COR-L47 (cell line): ENCODE results near the gene RHOH.

Experiments used
- DNase-seq: peaks from one replicate; lab custom pipeline; 2025; lab: John Stamatoyannopoulos, UW

RHOH gene

DNA sequence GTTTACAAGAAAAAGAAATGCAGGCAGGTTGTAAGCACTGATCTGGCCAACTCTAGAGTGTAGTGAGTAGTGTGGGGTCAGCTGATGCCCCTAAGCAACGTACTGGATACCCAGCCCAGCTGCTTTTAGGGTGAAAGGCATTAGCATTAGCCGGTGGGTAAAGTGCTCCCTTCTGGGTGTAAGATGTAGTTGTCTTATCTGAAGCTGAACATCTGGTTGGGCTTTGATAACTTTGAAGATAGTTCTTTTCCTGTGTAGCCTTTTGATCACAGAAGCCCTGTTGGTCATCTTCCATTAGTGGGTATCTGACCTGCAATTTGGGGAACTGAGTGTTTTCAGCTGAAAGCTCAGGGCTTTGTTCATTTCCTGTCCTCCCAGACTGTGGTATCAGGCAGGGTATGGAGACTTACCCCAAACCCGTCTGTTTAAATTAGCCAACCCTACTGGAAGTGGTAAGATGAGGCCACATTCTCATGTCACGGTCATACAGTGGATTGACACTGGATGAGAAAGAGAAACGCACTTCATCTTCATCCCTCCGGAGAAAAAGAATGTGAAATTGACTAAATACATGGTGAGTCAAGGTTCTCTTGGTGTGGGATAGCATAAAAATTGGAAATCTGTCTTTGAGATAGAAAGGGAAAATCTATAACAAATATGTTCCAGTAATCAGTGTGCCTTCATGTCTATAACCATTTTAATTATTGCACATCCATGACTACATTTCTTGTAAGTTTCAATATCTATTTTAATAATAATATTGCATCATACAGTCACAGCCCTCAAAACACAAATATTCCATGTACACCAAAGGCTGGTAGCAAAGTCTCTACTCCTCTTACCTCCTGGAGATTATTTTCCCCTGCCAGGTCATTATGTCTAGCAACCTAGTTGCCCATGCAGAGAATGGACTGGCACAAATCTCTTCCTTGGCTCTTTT is 8.7 kb downstream of the RHOH start:
- DNase-seq = no peak

DNA sequence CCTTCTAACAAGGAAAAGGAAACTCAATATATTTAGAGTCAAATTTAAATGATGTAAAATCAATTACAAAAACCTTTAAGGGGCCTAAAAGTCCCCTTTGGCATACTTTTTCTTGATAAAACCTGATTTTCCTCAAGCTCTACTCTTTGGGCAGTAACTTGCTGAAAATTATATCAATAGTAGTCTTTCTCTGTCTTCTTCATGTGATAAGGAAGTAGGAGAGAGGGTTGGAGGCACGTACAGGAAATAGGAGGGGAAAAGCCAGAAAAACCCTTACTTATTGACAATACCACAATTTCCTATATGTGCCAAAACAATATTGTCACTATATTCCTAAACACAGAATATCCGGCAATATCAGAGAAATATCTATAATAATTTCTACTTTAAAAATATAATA is 9.6 kb downstream of the RHOH start:
- no peak for DNase-seq

DNA sequence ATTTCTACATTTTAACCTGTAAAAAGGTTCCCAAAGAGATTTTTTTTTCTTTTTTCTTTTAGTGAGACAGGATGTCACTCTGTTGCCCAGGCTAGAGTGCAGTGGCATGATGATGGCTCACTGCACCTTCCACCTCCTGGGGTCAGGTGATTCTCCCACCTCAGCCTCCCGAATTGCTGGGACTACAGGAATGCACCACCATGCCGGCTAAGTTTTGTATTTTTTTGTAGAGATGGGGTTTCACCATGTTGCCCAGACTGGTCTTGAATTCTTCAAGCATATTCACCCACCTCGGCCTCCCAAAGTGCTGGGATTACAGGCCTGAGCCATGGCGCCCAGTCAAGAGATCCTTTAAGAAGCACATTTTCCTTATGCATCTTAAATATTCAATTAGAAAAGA is 12.6 kb downstream of the RHOH start:
- no peak for DNase-seq

DNA sequence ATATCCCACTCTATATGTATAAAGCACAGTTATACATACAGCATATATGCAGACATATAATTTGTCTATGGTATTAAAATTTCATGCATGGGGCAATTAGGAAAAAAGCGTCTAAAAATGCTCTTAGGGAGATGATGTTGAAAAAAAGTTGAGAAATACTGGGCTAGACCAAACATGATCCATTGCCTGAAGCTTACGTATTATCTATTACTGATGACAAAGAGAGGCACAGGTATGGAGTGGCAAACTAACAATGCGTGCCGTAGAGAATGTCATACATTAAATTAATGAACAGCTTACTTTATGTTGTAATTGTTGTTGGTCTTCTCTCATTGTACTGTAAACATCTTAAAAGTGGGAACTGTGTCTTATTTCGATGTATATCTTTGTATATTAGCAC is 13.9 kb downstream of the RHOH start:
- DNase-seq = no peak

DNA sequence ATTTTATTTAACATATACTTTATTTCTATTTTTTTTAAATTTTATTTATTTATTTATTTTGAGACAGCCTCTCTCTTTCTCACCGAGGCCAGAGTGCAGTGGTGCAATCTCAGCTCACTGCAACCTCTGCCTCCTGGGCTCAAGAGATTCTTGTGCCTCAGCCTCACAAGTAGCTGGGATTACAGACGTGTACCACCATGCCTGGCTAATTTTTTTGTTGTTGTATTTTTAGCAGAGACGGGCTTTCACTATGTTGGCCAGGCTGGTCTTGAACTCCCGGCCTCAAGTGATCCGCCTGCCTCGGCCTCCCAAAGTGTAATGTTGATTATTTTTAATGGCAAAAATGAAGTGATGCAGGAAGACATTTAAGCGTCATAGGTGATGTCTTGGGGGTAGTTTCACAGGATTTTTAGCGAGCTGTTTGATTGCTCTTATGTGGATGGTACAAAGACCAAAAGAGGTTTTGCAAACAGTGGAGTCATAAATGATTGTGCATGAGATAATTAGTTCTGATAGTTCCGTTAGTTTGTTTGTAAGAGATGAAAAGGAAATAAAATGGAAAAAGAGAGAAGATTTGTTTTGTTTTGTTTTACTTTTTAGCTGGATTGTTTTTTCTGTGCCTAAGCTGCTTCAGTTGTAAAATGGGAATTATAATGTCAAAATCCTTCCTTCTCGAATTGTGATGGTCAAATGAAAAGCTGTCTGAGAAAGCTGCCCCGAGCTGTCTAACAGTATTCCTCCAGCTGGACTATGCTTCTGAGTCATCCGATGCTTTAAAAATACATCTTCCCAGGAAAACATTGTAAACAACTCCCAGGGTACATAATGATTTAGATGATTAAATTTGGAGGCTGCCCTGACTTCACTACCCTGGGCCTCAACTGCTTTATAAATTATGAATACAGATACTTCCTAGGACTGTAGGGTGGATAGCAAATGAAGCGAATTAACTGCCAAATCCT is 14.7 kb downstream of the RHOH start:
- no peak for DNase-seq

DNA sequence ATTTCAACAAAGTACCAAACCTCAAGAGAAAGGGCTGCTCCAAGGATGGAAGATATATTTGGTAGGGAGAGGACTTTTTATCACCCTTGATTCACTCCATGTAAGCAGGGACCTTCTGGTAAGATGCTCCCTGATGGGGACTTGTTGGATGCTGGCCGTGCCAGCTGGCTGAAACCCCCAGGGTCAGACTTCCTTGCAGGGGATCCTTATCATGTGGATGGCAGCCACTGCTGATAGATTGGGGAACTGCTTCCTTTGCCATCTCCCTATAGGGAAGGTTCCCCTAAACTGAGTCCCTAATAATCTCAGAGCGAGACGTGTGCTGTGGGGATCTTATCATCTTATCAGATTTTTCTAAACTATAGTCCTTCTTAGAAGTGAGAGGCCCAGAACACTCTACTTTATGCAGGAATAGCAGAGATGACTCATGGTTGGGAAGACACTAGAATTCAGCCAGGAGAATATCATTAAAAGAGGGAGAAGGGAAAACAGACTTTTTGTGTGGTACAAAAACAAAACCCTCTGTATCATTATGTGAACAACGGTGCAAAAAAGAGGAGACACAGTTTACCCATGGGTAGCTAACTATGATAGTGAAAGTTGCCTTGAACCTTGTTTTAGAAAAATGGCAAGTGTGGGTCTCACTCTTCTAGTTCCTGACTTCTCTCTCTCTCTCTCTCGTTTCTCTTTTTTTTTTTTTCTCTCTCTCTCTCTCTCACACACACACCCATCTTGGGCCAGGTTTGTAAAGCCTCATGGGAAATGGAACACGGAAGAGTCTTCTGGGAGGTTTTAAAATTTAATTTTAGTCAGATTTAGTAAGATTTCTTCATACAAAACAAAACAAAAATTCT is 16.1 kb downstream of the RHOH start:
- no peak for DNase-seq

DNA sequence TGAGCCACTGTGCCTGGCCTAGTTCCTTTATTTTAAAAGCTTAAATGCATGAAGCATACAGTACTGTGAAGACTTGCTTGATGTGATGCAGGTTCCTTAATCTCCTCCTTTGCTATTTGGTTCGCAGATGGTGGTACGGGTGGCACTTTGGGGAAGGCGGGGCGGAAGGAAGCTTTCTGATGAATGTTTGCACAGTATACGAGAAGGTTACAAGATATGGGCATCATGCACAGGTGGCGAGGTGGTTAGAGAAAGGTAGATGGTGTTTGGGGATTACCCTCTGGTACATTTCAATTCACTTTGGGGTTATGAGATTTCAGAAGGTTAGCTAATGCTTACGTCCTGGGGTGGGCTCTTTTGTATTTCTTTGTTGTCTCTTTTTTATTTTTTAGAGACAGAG is 17.2 kb downstream of the RHOH start:
- DNase-seq = no peak

DNA sequence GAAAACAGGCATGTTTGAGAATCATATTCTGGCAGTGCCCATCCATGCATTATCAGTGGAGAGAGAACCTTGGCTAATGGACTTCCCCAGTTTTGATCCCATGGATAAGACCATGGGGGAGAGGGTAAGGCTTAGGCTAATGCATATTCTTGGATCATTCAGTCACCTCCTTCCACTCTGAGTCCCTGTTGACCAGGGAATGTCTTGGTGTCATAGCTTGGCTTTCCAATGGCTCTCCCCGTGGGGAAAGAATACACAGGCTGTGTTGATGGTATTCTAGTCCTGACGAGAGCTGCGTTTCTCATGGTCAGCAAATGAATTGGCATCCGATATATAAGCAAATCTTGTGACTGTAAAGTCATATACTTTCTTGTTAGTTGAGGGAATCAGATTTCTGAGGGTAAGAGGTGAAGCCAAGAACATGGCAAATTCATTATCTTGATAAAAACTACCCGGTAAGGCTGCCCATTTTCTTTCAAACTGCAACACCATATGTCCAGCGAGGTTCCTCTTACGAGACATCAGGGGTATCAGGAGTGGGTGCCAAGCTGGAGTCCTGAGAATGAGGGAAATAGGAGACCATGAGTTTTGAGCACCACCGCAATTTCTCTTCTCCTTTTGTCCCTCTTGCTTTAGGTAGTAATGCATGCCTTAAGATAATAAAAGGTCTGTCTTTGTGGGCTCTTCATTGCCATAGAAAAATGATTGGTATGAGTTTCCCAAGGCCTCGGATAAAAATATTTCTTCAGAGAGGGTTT is 18.0 kb downstream of the RHOH start:
- no peak for DNase-seq

DNA sequence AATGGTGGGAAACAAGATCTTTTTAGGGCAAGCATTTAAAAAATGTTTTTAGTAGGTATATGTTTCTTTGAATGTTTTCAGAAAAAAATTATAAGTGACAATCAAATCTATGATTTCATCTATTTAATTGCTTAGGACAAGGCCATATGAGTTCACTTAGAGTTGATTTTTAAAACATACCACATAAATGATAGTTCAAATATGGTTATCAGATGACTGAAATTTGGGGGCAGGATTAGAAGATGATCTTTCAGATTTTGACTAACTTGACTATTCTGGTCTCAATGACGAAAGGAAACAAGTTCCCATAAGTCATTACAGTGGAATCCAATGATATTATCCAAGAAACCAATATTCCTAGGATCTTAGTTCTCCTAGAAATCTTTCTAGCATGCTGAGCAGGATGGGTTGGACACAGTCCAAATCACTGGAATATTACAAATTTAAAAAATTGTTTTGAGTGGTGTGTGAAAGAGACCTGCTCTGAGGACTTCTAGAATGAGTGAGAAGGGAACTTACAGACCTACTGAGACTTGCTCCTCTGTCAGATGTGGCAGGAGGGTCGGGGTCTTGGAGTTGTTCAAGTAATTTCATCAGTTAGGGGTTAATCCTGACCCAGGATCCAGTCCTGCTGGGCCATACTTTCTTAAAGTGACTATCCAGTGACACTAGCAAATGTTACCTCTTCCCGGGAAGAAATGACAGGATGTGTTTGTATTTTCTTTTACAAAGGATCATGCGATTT is 20.0 kb downstream of the RHOH start:
- DNase-seq = no peak

DNA sequence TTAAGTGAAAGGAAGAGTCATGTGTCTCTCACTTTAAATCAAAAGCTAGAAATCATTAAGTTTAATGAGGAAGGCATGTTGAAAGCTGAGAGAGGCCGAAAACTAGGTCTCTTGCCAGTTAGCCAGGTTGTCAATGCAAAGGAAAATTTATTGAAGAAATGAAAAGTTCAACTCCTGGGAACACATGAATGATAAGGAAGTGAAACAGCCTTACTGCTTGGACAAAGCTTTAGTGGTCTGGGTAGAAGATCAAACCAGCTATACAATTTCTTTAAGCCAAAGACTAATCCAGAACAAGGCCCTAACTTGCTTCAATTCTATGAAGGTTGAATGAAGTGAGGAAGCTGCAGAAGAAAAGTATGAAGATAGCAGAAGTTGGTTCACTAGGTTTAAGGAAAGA is 24.9 kb downstream of the RHOH start:
- no peak for DNase-seq

DNA sequence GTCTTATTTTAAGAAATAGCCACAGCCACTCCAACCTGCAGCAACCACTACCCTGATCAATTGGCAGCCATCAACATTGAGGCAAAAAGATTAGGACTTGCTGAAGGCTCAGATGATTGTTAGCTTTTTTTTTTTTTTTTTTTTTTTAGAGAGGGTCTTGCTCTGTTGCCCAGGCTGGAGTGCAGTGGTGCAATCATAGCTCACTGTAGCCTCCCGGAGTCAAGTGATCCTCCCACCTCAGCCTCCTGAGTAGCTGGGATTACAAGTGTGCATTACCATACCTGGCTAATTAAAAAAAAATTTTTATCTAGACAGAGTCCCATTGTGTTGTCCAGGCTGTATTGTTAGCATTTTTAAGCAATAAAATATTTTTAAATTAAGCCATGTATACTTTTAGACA is 26.5 kb downstream of the RHOH start:
- DNase-seq = no peak

DNA sequence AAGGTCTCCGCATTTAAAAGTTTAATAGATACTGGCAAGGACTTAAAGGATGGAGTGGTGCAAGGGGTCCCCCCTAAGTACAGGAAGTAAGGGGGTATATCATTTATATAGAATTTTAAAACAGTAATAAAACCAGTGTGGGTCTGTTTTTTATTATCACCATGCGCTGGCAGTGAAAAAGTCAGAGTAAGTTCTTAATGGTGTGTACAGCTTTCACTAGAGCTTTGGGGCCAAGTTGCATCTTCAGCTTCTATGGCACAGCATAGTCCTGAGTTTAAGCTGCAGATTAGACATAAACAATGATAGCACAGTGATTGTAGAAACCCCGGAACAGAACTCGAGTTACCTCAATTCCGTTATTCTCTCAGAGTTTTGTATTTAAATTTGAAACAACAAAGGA is 27.6 kb downstream of the RHOH start:
- DNase-seq = no peak

DNA sequence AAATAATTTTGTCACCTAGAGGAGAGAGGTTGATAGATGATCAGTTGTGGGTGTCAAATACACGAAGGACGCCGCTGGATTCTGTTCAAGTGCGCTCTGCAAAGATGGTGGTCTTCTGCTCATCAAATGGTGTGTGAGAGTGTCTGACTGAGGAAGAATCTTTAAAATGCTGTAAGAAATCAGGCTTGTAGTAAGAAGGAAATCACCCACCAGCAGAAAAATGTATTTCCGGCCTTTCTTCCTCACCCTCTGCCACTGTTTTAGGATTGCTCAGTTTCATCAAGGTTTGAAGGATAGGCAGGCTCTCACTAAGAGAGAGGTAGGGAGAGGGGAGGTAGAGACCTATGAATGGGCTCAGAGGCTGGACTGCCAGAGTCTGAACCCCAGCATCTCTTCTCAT is 28.7 kb downstream of the RHOH start:
- no peak for DNase-seq

DNA sequence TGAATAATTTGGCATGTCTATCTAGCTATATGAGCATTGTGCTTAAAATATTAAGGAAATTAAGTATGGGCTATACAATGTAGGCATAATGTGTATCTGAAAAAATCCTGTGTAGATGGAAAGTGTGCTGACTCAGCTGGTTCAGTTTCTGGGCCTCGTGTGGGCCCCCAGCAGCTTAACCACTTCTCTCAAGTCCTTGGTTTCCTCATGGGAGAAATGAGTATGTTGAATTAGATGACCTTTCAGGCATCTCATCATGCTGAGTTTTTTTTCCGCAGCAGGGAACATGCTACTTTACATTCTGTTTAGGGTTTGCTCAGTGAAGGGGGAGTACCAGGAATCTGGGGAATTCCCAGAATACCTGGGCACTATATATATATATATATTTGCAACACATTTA is 30.5 kb downstream of the RHOH start:
- no peak for DNase-seq

DNA sequence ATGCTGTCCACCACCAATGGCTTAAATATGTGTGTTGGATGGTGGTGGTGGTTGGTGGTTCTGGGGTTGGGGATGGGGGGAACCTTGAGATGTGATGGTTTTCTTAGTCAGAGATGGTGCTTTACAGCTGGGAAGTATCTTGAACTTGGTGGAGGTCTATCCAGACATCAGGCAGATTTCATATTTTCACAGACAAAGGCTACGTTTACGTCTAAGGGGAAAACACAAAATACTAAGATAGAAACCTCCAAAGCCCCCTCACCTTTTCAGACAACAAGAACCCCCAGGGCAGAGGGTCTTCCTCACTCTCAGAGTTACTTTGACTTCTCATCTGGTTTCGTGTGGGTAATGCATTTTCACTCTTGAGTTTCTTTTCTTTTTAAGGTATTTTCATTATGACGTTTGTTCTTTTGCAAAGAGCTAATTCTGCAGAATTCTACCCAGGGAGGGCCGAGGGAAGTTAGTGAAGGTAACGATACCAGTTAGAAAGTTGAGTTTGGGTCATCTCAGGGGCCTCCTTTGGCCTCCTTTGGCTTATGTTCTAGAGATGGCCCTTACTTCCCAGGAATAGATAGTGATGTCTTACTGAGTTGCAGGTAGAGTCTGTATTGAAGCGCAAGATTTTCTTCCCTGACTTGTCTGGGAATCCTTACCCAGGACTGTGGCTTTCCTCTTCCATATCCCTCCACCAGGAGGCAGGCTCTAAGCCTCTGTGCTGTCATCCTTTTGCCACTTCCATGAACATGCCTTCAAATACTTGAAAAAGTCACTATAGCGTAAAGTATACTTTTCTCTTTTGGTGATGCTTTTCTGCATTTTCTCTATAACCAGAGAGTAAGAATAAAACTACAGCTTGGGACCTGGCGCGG is 31.9 kb downstream of the RHOH start:
- DNase-seq = no peak

DNA sequence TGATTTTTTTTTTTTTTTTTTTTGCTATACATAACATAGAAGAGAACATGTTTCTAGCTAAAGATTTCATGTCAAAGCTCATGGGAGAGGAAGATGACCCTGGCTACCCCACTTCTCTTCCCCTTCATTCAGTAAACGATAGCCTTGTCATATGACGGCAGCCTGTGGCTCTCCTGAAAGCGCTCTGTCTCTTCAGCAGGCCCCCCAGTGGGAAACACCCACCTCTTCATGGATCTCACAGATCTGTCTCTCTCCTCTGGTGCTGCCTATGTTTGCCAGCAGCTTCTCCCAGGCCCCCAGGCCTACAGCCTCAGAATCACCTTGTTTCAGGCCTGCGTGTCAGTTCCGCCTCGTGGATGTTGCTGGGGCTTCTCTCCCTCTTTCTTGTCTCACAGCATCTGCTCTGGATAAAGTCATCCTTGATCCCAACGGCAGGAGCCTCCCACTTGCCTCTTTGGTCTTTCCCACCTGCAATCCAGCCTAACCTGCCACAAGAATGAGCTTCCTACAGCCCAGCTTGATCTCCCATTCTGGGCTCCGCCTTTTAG is 34.6 kb downstream of the RHOH start:
- DNase-seq = no peak

DNA sequence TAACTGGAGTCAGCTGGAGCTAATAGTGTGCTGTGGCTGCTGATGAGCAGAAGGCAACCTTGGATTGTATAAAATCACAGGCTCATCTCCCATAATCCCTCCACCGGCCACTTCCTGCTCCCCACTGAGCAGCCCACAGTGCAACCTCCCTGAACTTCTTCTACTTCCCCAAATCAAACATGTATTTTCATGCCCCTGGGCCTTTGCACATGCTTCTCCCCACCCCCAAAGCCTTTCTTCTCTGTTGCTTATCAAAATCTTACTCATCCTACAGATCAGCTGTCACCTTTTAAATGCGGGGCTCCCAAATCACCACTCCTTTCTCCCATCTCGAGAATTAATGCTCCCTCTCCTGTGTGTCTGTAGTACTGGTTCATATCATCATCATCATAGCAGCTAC is 35.8 kb downstream of the RHOH start:
- DNase-seq = no peak

DNA sequence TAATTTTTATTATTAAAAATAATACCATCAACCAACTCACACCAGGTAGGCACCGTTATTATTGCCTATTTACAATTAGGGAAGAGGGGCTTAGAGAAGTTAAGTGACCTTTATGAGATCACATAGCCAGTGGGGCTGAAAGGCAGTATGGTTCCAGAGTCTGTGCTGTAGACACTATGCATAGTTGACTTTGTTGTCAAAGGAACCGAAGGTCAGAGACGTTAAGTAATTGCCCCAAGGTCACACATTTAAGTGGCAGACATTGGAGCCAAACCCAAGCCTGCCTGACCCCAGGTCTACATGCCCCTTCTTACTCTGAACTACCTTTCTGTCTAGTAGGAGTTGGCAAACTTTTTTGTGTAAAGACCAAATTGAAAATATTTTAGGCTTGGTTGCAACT is 36.4 kb downstream of the RHOH start:
- DNase-seq = no peak

DNA sequence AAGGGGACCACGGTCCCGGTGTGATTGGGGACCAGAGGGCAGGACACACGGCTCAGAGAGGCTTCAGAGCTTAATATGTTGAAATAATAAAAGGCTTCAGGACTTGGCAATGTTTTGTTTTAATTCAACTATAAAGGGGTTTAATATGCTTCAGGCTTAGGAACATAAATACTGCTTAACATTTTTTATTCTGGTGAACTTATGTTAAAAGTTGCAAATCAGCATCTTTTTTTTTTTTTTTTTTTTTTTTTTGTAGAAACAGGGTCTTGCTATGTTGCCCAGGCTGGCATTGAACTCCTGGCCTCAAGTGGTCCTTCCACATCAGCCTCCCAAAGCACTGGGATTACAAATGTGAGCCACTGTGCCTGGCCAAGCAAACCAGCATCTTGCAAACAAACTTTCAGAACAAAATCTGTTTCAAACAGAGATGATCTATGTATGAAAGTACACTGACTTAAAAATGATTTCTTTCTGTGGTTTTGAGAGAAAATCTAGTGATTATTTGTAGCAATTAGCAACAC is 37.7 kb downstream of the RHOH start:
- DNase-seq = no peak
